ENCODE measurements around the gene STX1A. TPM values are rescaled to one million over a fixed set of nuclear protein-coding genes. Genes with fewer than 3 reads are reported as not detected.

STX1A gene
- total RNA-seq, 1 experiment from 2014 or later, result 69.7 TPM

GRCh38 chr7:73652541-73652949, 66.9 kb downstream of the STX1A start:
- no peak for DNase-seq (ENCODE audit: low read depth)

DNA sequence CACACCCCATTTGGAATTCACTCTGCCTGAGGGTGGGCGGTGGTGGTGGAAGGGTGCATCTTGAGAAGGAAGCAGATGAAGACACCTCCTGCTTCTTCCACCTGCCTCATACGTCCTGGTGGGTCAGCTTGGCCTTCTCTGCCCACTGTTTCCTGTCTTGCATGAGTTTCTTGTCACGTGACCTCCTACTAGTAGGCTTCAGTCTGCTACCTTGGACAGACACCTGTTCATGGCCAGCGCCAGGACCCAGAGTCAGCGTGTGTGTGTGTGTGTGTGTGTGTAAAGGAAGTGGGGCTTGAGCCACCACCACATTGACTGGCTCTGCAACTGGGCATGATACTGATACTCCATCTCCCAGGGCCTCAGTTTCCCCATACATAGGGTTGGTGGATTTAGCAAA, 68.9 kb downstream of the STX1A start:
- no peak for DNase-seq (ENCODE audit: low read depth)

- no peak for DNase-seq (ENCODE audit: low read depth)
These were observed 69.9 kb downstream of the STX1A start for GRCh38 chr7:73649576-73649975.

Small RNAs within 50 kb of the gene (small RNA-seq; reads per million reads assigned to genes)
- 0.09 reads per million for gene MIR4284
- not detected for gene RN7SL265P

Other genes with a start within 250 kb of the STX1A start
- gene BAZ1B, start 197.4 kb downstream of the STX1A start, total RNA-seq (2014; rRNA removed; shearing (Covaris generic)), result 68.5 and 70.7 TPM in 2 replicates
- gene BCL7B, start 162.0 kb downstream of the STX1A start, total RNA-seq (2014; rRNA removed; shearing (Covaris generic)), result 40.9 and 49.6 TPM in 2 replicates
- 34.7 and 57.3 TPM in 2 replicates for gene TBL2, start 141.1 kb downstream of the STX1A start, total RNA-seq (2014; rRNA removed; shearing (Covaris generic))
- not detected in 2 replicates for gene MLXIPL, start 95.1 kb downstream of the STX1A start, total RNA-seq (2014; rRNA removed; shearing (Covaris generic))
- gene VPS37D, start 51.8 kb downstream of the STX1A start, total RNA-seq (2014; rRNA removed; shearing (Covaris generic)), result 4.7 and 6.2 TPM in 2 replicates
- gene DNAJC30, start 36.2 kb downstream of the STX1A start, total RNA-seq (2014; rRNA removed; shearing (Covaris generic)), result 3.8 and 11.9 TPM in 2 replicates
- 78.8 and 82.9 TPM in 2 replicates for gene BUD23, start 36.1 kb downstream of the STX1A start, total RNA-seq (2014; rRNA removed; shearing (Covaris generic))
- gene ABHD11, start 19.1 kb upstream of the STX1A start, total RNA-seq (2014; rRNA removed; shearing (Covaris generic)), result 46.2 and 50.5 TPM in 2 replicates
- gene CLDN3, start 50.6 kb upstream of the STX1A start, total RNA-seq (2014; rRNA removed; shearing (Covaris generic)), result not detected in 2 replicates
- 1.2 and 1.7 TPM in 2 replicates for gene CLDN4, start 111.3 kb upstream of the STX1A start, total RNA-seq (2014; rRNA removed; shearing (Covaris generic))
- 14.4 and 22.2 TPM in 2 replicates for gene METTL27, start 122.8 kb upstream of the STX1A start, total RNA-seq (2014; rRNA removed; shearing (Covaris generic))
- 0.23 TPM in 1 of 2 replicates, not detected in the other for gene TMEM270, start 141.5 kb upstream of the STX1A start, total RNA-seq (2014; rRNA removed; shearing (Covaris generic))